GM20431 (cell line): ENCODE measurements around the gene SIPA1L3.

Source experiments
- in situ Hi-C: fragments of 300-500 bp; cut with MseI, MboI; formaldehyde crosslinking; loops from one replicate; pipeline ENCODE4 v1.15.0; 2020; ENCODE audit warnings: low sequenced_read_pairs; ENCODE audit not compliant: unreplicated experiment

SIPA1L3 gene

GRCh38 chr19:38132781-38133180 lies 225.8 kb downstream of the SIPA1L3 start:
- in situ Hi-C loops, result no loop called here

GRCh38 chr19:38133319-38133718 lies 226.3 kb downstream of the SIPA1L3 start:
- in situ Hi-C loops, result no loop called here

- in situ Hi-C loops, result no loop called here
Measured at GRCh38 chr19:38134540-38135149, 227.6 kb downstream of the SIPA1L3 start.

GRCh38 chr19:38135150-38135998 lies 228.4 kb downstream of the SIPA1L3 start:
- in situ Hi-C loops, result no loop called here

- in situ Hi-C loops, result no loop called here
Measured at GRCh38 chr19:38139122-38139521, 232.1 kb downstream of the SIPA1L3 start.

- in situ Hi-C loops, result no loop called here
Measured at GRCh38 chr19:38141108-38141507, 234.1 kb downstream of the SIPA1L3 start.

- in situ Hi-C loops, result no loop called here
Measured at GRCh38 chr19:38142176-38143035, 235.4 kb downstream of the SIPA1L3 start.

GRCh38 chr19:38143847-38144246 lies 236.8 kb downstream of the SIPA1L3 start:
- in situ Hi-C loops, result no loop called here

- in situ Hi-C loops, result no loop called here
Measured at GRCh38 chr19:38144667-38145066, 237.7 kb downstream of the SIPA1L3 start.

GRCh38 chr19:38145623-38146022 lies 238.6 kb downstream of the SIPA1L3 start:
- in situ Hi-C loops, result no loop called here

GRCh38 chr19:38148337-38148736 lies 241.3 kb downstream of the SIPA1L3 start:
- in situ Hi-C loops, result no loop called here

GRCh38 chr19:38149661-38150061 lies 242.7 kb downstream of the SIPA1L3 start:
- in situ Hi-C loops, result no loop called here

GRCh38 chr19:38151242-38151641 lies 244.2 kb downstream of the SIPA1L3 start:
- in situ Hi-C loops, result no loop called here

- in situ Hi-C loops, result no loop called here
Measured at GRCh38 chr19:38152461-38153379, 245.7 kb downstream of the SIPA1L3 start.

- in situ Hi-C loops, result no loop called here
Measured at GRCh38 chr19:38155453-38155852, 248.4 kb downstream of the SIPA1L3 start.

GRCh38 chr19:38158730-38159129 lies 251.7 kb downstream of the SIPA1L3 start:
- in situ Hi-C loops, result no loop called here

GRCh38 chr19:38162094-38162493 lies 255.1 kb downstream of the SIPA1L3 start:
- in situ Hi-C loops, result no loop called here

- in situ Hi-C loops, result no loop called here
Measured at GRCh38 chr19:38162632-38163031, 255.6 kb downstream of the SIPA1L3 start.

- in situ Hi-C loops, result no loop called here
Measured at GRCh38 chr19:38163419-38164290, 256.6 kb downstream of the SIPA1L3 start.
